Astrocyte (in vitro differentiated cells and primary cell): Measurements from ENCODE around the gene PDZRN4.

Experiments
- EZH2 ChIP-seq: IDR thresholded peaks from 2 replicates; pipeline ENCODE4 v1.6.1; 2012; ENCODE audit warnings: mild to moderate bottlenecking, low read length, inconsistent platforms; ENCODE audit not compliant: insufficient read depth
- TF ChIP-seq, protein P1 (sequence below): IDR thresholded peaks from 2 replicates; pipeline ENCODE4 v1.5.1; 2011; ENCODE audit warnings: low read depth, mild to moderate bottlenecking, inconsistent platforms, low read length, moderate library complexity; ENCODE audit not compliant: insufficient read depth

DNA sequence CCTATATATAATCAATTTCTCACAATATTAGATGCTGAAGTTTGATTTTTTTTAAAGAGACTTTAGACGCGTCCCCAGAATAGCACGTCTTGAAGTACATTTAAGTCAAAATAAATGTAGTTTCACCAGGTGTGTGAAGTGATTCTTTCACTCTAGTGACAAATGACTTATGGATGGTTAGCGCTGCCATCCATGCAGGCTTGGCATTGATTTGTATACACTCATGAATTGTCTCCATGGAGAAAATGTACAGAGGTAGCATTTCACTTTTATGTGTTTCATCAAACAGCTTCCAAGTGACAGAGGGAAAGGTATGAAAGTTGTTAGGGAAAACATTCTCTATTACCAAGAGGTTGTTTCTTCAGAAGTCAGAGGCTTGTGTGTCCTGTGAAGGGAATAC is 360.8 kb downstream of the PDZRN4 start:
- TF ChIP-seq, protein P1, sequence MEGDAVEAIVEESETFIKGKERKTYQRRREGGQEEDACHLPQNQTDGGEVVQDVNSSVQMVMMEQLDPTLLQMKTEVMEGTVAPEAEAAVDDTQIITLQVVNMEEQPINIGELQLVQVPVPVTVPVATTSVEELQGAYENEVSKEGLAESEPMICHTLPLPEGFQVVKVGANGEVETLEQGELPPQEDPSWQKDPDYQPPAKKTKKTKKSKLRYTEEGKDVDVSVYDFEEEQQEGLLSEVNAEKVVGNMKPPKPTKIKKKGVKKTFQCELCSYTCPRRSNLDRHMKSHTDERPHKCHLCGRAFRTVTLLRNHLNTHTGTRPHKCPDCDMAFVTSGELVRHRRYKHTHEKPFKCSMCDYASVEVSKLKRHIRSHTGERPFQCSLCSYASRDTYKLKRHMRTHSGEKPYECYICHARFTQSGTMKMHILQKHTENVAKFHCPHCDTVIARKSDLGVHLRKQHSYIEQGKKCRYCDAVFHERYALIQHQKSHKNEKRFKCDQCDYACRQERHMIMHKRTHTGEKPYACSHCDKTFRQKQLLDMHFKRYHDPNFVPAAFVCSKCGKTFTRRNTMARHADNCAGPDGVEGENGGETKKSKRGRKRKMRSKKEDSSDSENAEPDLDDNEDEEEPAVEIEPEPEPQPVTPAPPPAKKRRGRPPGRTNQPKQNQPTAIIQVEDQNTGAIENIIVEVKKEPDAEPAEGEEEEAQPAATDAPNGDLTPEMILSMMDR, result no peak
- no peak for TF ChIP-seq EZH2
